Measurements from ENCODE around the gene JAK3. TPM values are rescaled to one million over a fixed set of nuclear protein-coding genes. Genes with fewer than 3 reads are reported as not detected.

The JAK3 gene
- total and polyA plus RNA-seq, 2 of the 13 experiments (the other 11 are each of a cell fraction or from before 2014, with no cell fraction given) = 3.4 to 18.6 TPM

- TF ChIP-seq, protein P1, sequence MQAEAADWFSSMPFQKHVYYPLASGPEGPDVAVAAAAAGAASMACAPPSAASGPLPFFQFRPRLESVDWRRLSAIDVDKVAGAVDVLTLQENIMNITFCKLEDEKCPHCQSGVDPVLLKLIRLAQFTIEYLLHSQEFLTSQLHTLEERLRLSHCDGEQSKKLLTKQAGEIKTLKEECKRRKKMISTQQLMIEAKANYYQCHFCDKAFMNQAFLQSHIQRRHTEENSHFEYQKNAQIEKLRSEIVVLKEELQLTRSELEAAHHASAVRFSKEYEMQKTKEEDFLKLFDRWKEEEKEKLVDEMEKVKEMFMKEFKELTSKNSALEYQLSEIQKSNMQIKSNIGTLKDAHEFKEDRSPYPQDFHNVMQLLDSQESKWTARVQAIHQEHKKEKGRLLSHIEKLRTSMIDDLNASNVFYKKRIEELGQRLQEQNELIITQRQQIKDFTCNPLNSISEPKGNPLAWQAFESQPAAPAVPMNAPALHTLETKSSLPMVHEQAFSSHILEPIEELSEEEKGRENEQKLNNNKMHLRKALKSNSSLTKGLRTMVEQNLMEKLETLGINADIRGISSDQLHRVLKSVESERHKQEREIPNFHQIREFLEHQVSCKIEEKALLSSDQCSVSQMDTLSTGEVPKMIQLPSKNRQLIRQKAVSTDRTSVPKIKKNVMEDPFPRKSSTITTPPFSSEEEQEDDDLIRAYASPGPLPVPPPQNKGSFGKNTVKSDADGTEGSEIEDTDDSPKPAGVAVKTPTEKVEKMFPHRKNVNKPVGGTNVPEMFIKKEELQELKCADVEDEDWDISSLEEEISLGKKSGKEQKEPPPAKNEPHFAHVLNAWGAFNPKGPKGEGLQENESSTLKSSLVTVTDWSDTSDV (CRISPR knock-in tag; IDR thresholded peaks at IDR 0.05) = no peak
- TF ChIP-seq ZNF484 (CRISPR knock-in tag; IDR thresholded peaks at IDR 0.05; ENCODE audit: borderline replicate concordance, low read depth) (no peak), FOXC1 (CRISPR knock-in tag; IDR thresholded peaks at IDR 0.05; ENCODE audit: borderline replicate concordance) (no peak; the same call in 1 of the 2 replicates), FOXP1 (IDR thresholded peaks at IDR 0.05) (no peak), FOXP1 (CRISPR knock-in tag; IDR thresholded peaks at IDR 0.05) (peak; percentile 36; the same call in 1 of the 2 replicates), ZNF615 (CRISPR knock-in tag; IDR thresholded peaks at IDR 0.05; ENCODE audit: borderline replicate concordance) (no peak), THAP7 (CRISPR knock-in tag; IDR thresholded peaks at IDR 0.05) (no peak), MATR3 (CRISPR knock-in tag; IDR thresholded peaks at IDR 0.05) (no peak), ZSCAN31 (CRISPR knock-in tag; IDR thresholded peaks at IDR 0.05; ENCODE audit: low read depth) (no peak), KMT2A (CRISPR knock-in tag; IDR thresholded peaks at IDR 0.05) (peak; percentile 47; the same call in 1 of the 2 replicates), ZNF749 (CRISPR knock-in tag; IDR thresholded peaks at IDR 0.05; ENCODE audit: borderline replicate concordance) (0 out of 2 replicates have a peak, but pooled peaks have one; percentile 72), HNF4G (IDR thresholded peaks at IDR 0.05; ENCODE audit: borderline replicate concordance, low read depth, low read length) (no peak), HNF4G (CRISPR knock-in tag; IDR thresholded peaks at IDR 0.05; ENCODE audit: borderline replicate concordance, low read depth) (no peak), MBD4 (IDR thresholded peaks at IDR 0.05; ENCODE audit: borderline replicate concordance, low read length) (no peak), YEATS2 (CRISPR knock-in tag; IDR thresholded peaks at IDR 0.05; ENCODE audit: borderline replicate concordance) (peak; percentile 95), RORA (CRISPR knock-in tag; IDR thresholded peaks at IDR 0.05) (no peak), STAT6 (CRISPR knock-in tag; IDR thresholded peaks at IDR 0.05; ENCODE audit: borderline replicate concordance) (peak; percentile 47; the same call in 1 of the 2 replicates), ZMYM2 (CRISPR knock-in tag; IDR thresholded peaks at IDR 0.05) (no peak), KDM5A (IDR thresholded peaks at IDR 0.05; ENCODE audit: borderline replicate concordance, low read length) (no peak), BRF2 (CRISPR knock-in tag; IDR thresholded peaks at IDR 0.05) (no peak)
- TF ChIP-seq, protein P2, sequence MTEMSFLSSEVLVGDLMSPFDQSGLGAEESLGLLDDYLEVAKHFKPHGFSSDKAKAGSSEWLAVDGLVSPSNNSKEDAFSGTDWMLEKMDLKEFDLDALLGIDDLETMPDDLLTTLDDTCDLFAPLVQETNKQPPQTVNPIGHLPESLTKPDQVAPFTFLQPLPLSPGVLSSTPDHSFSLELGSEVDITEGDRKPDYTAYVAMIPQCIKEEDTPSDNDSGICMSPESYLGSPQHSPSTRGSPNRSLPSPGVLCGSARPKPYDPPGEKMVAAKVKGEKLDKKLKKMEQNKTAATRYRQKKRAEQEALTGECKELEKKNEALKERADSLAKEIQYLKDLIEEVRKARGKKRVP (CRISPR knock-in tag; IDR thresholded peaks at IDR 0.05) = 0 out of 4 replicates have a peak, but pooled peaks of 1 of the 2 experiments have one; percentile 33
Observed at GRCh38 chr19:17859533-17860330, 11.9 kb upstream of the JAK3 start, which contains the start of gene RPL18A (continued).
